H1 (cell line): ENCODE results near the gene PTPRJ. TPM values are rescaled to one million over a fixed set of nuclear protein-coding genes. Genes with fewer than 3 reads are reported as not detected.
"Not testable (repeated sequence)": the region's sequence is repeated elsewhere in the genome, so short reads cannot be mapped to it uniquely, and the experiment has no call there.

ENCODE experiments used
- CTCF ChIA-PET: fragments of 300-600 bp; sonication (Branson Sonifier 250); formaldehyde crosslinking; loops from one replicate; lab custom pipeline; 2021; ENCODE audit not compliant: partially characterized antibody; lab: Charles Lee
- POLR2A ChIA-PET: fragments of 300-600 bp; sonication (Branson Sonifier 250); formaldehyde crosslinking; loops from one replicate; lab custom pipeline; 2021; ENCODE audit warnings: inconsistent platforms; ENCODE audit not compliant: partially characterized antibody; lab: Charles Lee
- DNase-seq, 2 experiments: peaks; one replicate each; pipeline versions ENCODE4 v3.0.0 to v3.0.0-alpha.2; 2010 to 2022; ENCODE audit warnings: low spot score in 2 of 2, low read depth in 1 of 2, mixed read lengths in 1 of 2
- FAIRE-seq: peaks from 2 replicates; lab custom pipeline; 2011; peaks lifted over from hg19 to GRCh38; lab: Jason Lieb, UNC
- H2AFZ ChIP-seq: 2 replicates; pipeline ENCODE4 v1.8.1; 2012; ENCODE audit warnings: low read length, inconsistent platforms
- H2AK5ac ChIP-seq: 2 replicates; pipeline ENCODE4 v1.6.1; 2013; ENCODE audit warnings: low read depth, low read length
- H2BK120ac ChIP-seq: replicated peaks from 2 replicates; pipeline ENCODE3; 2013; ENCODE audit warnings: low read depth, low read length, inconsistent platforms
- H2BK12ac ChIP-seq: 2 replicates; pipeline ENCODE4 v1.6.1; 2013; ENCODE audit warnings: low read depth, low read length
- H2BK15ac ChIP-seq: 2 replicates; pipeline ENCODE4 v1.6.1; 2013; ENCODE audit warnings: low read length
- H2BK20ac ChIP-seq: 2 replicates; pipeline ENCODE4 v1.6.1; 2013; ENCODE audit warnings: low read length
- H2BK5ac ChIP-seq: 2 replicates; pipeline ENCODE4 v1.6.1; 2013; ENCODE audit warnings: low read depth, low read length
- H3K14ac ChIP-seq: 2 replicates; pipeline ENCODE4 v1.6.1; 2013; ENCODE audit warnings: inconsistent platforms; ENCODE audit not compliant: insufficient read length
- H3K18ac ChIP-seq: 2 replicates; pipeline ENCODE4 v1.6.1; 2013; ENCODE audit warnings: low read length; ENCODE audit errors: extremely low read depth
- H3K23ac ChIP-seq: 2 replicates; pipeline ENCODE4 v1.6.1; 2013; ENCODE audit warnings: inconsistent platforms; ENCODE audit not compliant: insufficient read length
- H3K23me2 ChIP-seq: 2 replicates; pipeline ENCODE4 v1.6.1; 2013; ENCODE audit warnings: low read depth, low read length
- H3K27ac ChIP-seq: 2 replicates; pipeline ENCODE4 v1.6.1; 2011; ENCODE audit warnings: low read depth, low read length, inconsistent platforms
- H3K27me3 ChIP-seq, 4 experiments: replicated peaks in 1 of 4; 1 replicate in 1 of 4; 2 replicates in 3 of 4; pipeline versions ENCODE4 v1.6.1 to v1.8.1; 2011 to 2013; ENCODE audit warnings: low read length in 3 of 4, mild to moderate bottlenecking in 3 of 4, inconsistent platforms in 2 of 4, mixed read lengths in 2 of 4, moderate library complexity in 1 of 4; ENCODE audit not compliant: control insufficient read depth in 3 of 4, insufficient read depth in 3 of 4; ENCODE audit errors: extremely low read depth in 1 of 4
- H3K36me3 ChIP-seq, 4 experiments: 2 replicates each; pipeline versions ENCODE4 v1.6.1 to v1.8.1; 2011 to 2013; ENCODE audit warnings: mild to moderate bottlenecking in 4 of 4, low read length in 3 of 4, moderate library complexity in 2 of 4, control low read depth in 1 of 4, inconsistent platforms in 1 of 4; ENCODE audit not compliant: insufficient read depth in 4 of 4, control insufficient read depth in 2 of 4
- H3K4ac ChIP-seq: replicated peaks from 2 replicates; pipeline ENCODE3; 2013; ENCODE audit warnings: low read length, low read depth, mixed read lengths, inconsistent platforms; ENCODE audit not compliant: insufficient read length
- H3K4me1 ChIP-seq, 4 experiments: replicated peaks in 1 of 4; 1 replicate in 1 of 4; 2 replicates in 3 of 4; pipeline versions ENCODE4 v1.6.1 to v1.8.1; 2011 to 2013; ENCODE audit warnings: low read length in 3 of 4, inconsistent platforms in 2 of 4, mixed read lengths in 1 of 4; ENCODE audit not compliant: insufficient read depth in 4 of 4, control insufficient read depth in 3 of 4
- H3K4me2 ChIP-seq, 2 experiments: 2 replicates each; pipeline versions ENCODE4 v1.6.1 to v1.8.1; 2011 to 2013; ENCODE audit warnings: low read depth in 2 of 2, low read length in 2 of 2, control low read depth in 1 of 2, inconsistent platforms in 1 of 2, mild to moderate bottlenecking in 1 of 2; ENCODE audit not compliant: insufficient read depth in 1 of 2
- H3K4me3 ChIP-seq, 4 experiments: fragments of 200-600, 300-600 bp in 1 of 4; sonication (generic), shearing (Covaris generic), sonication (Bioruptor Twin) in 1 of 4; 2 replicates each; pipeline versions ENCODE4 v1.5.1 to v1.8.1; 2011 to 2016; ENCODE audit warnings: low read length in 4 of 4, low read depth in 3 of 4, control low read depth in 2 of 4, inconsistent platforms in 2 of 4, mild to moderate bottlenecking in 2 of 4, mixed read lengths in 1 of 4, moderate library complexity in 1 of 4; ENCODE audit not compliant: insufficient read depth in 2 of 4; ENCODE audit errors: extremely low read depth in 1 of 4
- H3K56ac ChIP-seq: replicated peaks from 2 replicates; pipeline ENCODE3; 2013; ENCODE audit warnings: low read depth, mild to moderate bottlenecking, mixed read lengths, low read length, inconsistent platforms; ENCODE audit not compliant: insufficient read length
- H3K79me1 ChIP-seq: 2 replicates; pipeline ENCODE4 v1.6.1; 2013; ENCODE audit warnings: low read depth, low read length, control low read depth
- H3K79me2 ChIP-seq, 2 experiments: 2 replicates each; pipeline versions ENCODE4 v1.6.1 to v1.8.1; 2012 to 2013; ENCODE audit warnings: low read length in 2 of 2, mild to moderate bottlenecking in 2 of 2, inconsistent platforms in 1 of 2; ENCODE audit not compliant: insufficient read depth in 2 of 2, control insufficient read depth in 1 of 2
- H3K9ac ChIP-seq, 4 experiments: replicated peaks in 1 of 4; 1 replicate in 1 of 4; 2 replicates in 3 of 4; pipeline versions ENCODE4 v1.6.1 to v1.8.1; 2011 to 2013; ENCODE audit warnings: low read depth in 3 of 4, low read length in 3 of 4, control low read depth in 2 of 4, mild to moderate bottlenecking in 2 of 4, moderate library complexity in 2 of 4, inconsistent platforms in 1 of 4; ENCODE audit errors: extremely low read depth in 1 of 4
- H3K9me3 ChIP-seq, 2 experiments: 2 replicates each; pipeline versions ENCODE4 v1.6.1 to v1.8.1; 2012 to 2013; ENCODE audit warnings: mild to moderate bottlenecking in 2 of 2, moderate library complexity in 2 of 2, control low read depth in 1 of 2, inconsistent platforms in 1 of 2, low read depth in 1 of 2, low read length in 1 of 2, mixed read lengths in 1 of 2; ENCODE audit not compliant: insufficient read depth in 2 of 2
- H4K20me1 ChIP-seq, 2 experiments: replicated peaks in 1 of 2; 2 replicates each; pipeline versions ENCODE3 to v1.8.1; 2011 to 2013; ENCODE audit warnings: inconsistent platforms in 2 of 2, low read length in 2 of 2, mild to moderate bottlenecking in 1 of 2; ENCODE audit not compliant: insufficient read depth in 2 of 2, control insufficient read depth in 1 of 2
- H4K5ac ChIP-seq: 2 replicates; pipeline ENCODE4 v1.6.1; 2013; ENCODE audit warnings: low read length, low read depth, mixed read lengths, inconsistent platforms; ENCODE audit not compliant: insufficient read length
- H4K8ac ChIP-seq: 2 replicates; pipeline ENCODE4 v1.8.0; 2013; ENCODE audit warnings: mild to moderate bottlenecking, moderate library complexity, low read length, inconsistent platforms; ENCODE audit not compliant: insufficient read depth; ENCODE audit errors: extremely low read depth
- H4K91ac ChIP-seq: replicated peaks from 2 replicates; pipeline ENCODE3; 2013; ENCODE audit warnings: low read length, mixed read lengths, inconsistent platforms; ENCODE audit not compliant: insufficient read length
- GABPA ChIP-seq: IDR thresholded peaks from 2 replicates; pipeline ENCODE4 v1.6.1; 2011; ENCODE audit warnings: mild to moderate bottlenecking, low read length, moderate library complexity, borderline replicate concordance; ENCODE audit not compliant: insufficient read depth
- MAX ChIP-seq: IDR thresholded peaks from 2 replicates; pipeline ENCODE4 v1.6.1; 2012; ENCODE audit warnings: inconsistent platforms
- POU5F1 ChIP-seq: IDR thresholded peaks from 2 replicates; pipeline ENCODE4 v1.6.1; 2011; ENCODE audit warnings: low read depth, mild to moderate bottlenecking, low read length, moderate library complexity
- RAD21 ChIP-seq, 2 experiments: IDR thresholded peaks in 1 of 2; conservative IDR thresholded peaks in 1 of 2; 2 replicates each; pipeline ENCODE4 v1.6.1; 2011; ENCODE audit warnings: low read depth in 2 of 2, low read length in 2 of 2, improper control_type of control experiment in 1 of 2, inconsistent platforms in 1 of 2, mild to moderate bottlenecking in 1 of 2, moderate library complexity in 1 of 2
- TAF7 ChIP-seq: optimal IDR thresholded peaks from 2 replicates; pipeline ENCODE3; 2011; ENCODE audit warnings: low read depth, mild to moderate bottlenecking, inconsistent platforms, low read length, moderate library complexity, borderline replicate concordance
- WGBS, 2 experiments: shearing (Covaris generic) in 1 of 2; methylation state at CpG; one replicate each; pipeline versions ENCODE4 v1.1.6 to v1.1.7; 2013 to 2015; ENCODE audit warnings: low lambda C conversion rate in 2 of 2, mixed read lengths in 2 of 2, inconsistent platforms in 1 of 2, low coverage in 1 of 2, missing lambda C conversion rate in 1 of 2; ENCODE audit not compliant: insufficient replicate concordance in 2 of 2, insufficient coverage in 1 of 2, insufficient read length in 1 of 2; ENCODE audit errors: extremely low coverage in 1 of 2, missing lambda C conversion rate in 1 of 2; 5-methylcytosine and 5-hydroxymethylcytosine counted together
- polyA plus RNA-seq, 7 experiments: library from polyadenylated mRNA; depleted of rRNA in 3 of 7; stranded (reverse) in 5 of 7; unstranded in 2 of 7; fragments of >200 nt in 5 of 7; fragments of 200-250 nt in 2 of 7; gene quantifications; 1 replicate in 5 of 7; 2 replicates in 1 of 7; 4 replicates in 1 of 7; pipeline versions ENCODE4 v1.2.1 to v1.2.3, GENCODE V29; 2011 to 2013; ENCODE audit warnings: missing spikeins in 2 of 7, mixed read lengths in 2 of 7
- total RNA-seq: library from RNA; stranded (reverse); fragmentation: NEBNext Ultra II Directional; extraction: Animal tissue kit (Norgen Biotek cat#: 25700); gene quantifications from 2 replicates; pipeline ENCODE4 v1.2.1, GENCODE V29; 2021

PTPRJ gene
- total and polyA plus RNA-seq, 2 of the 8 experiments (the other 6 are each of a cell fraction or from before 2014, with no cell fraction given): 4.4 to 22.6 TPM

GRCh38 chr11:47932544-47932943 is 47.8 kb upstream of the PTPRJ start (continued):
- TF ChIP-seq TAF7: no peak
- TF ChIP-seq MAX: no peak
- no peak for TF ChIP-seq POU5F1
- TF ChIP-seq GABPA: no peak
- no peak for TF ChIP-seq RAD21 (IDR thresholded peaks at IDR 0.05 in 1 of 2, conservative IDR thresholded peaks at IDR 0.05 in 1 of 2; ENCODE audit: low read depth in 2 of 2, low read length in 2 of 2)

GRCh38 chr11:47933797-47934196 is 46.6 kb upstream of the PTPRJ start:
- FAIRE-seq, H4K91ac ChIP-seq, H3K23me2 ChIP-seq, H3K27ac ChIP-seq, DNase-seq, H2AFZ ChIP-seq, H4K8ac ChIP-seq, H3K9me3 ChIP-seq, H3K14ac ChIP-seq, H2AK5ac ChIP-seq, H2BK12ac ChIP-seq, H3K4me3 ChIP-seq, H2BK120ac ChIP-seq, H2BK15ac ChIP-seq, H3K4me1 ChIP-seq, H3K23ac ChIP-seq, H3K4ac ChIP-seq, H4K5ac ChIP-seq, H4K20me1 ChIP-seq, H3K36me3 ChIP-seq, H3K27me3 ChIP-seq, H3K56ac ChIP-seq, H2BK20ac ChIP-seq, H3K18ac ChIP-seq, H3K79me2 ChIP-seq, H2BK5ac ChIP-seq, H3K79me1 ChIP-seq, H3K4me2 ChIP-seq, H3K9ac ChIP-seq, POLR2A ChIA-PET: not testable (repeated sequence)
- WGBS, 2 experiments: 84% methylated on average over 12 of the region's 12 CpGs; no CpG with 5 or more reads in 1 of the 2 experiments
- CTCF ChIA-PET: interaction anchor here (0.6 to 17.4 kb wide), 23 partner anchors 10 to 239 kb away, joined by 3 to 172 read pairs (median 6); no protein-coding TSS in a partner anchor
